ENCODE results near the gene DNAJC10.
"Not testable (repeated sequence)": the region's sequence is repeated elsewhere in the genome, so short reads cannot be mapped to it uniquely, and the experiment has no call there.

DNAJC10 gene

DNA sequence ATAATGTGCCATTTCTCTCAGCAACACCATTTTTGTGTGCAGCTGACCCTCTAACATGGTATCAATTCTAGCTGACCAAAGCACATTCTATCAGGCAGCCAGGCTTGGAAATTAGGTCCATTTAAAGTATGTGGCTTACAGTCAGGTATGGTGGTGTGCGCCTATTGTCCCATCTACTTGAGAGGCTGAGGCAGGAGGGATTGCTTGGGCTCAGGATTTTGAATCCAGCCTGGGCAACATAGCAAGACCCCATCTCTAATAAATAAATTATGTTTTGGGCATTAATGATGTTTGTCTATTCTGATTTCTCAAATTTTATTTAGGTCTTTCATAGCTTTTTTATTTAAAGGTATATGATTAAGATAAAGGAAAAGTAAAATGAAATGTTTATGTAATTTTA, 63.3 kb downstream of the DNAJC10 start:
- Histone ChIP-seq H3K4me1 (ENCODE audit: insufficient read depth, low read length, severe bottlenecking) (no peaks in the 10 kb centered on the region), H3K9me3 (ENCODE audit: low read length) (no peaks in the 10 kb centered on the region), H3K27me3 (ENCODE audit: insufficient read depth, low read length) (no peaks in the 10 kb centered on the region), H3K9ac (ENCODE audit: low read length) (no peak overlapping the region), H2AFZ (ENCODE audit: low read length) (no peak overlapping the region), H3K4me3 (ENCODE audit: low read depth, low read length, poor library complexity, severe bottlenecking) (no peak overlapping the region), H3K4me2 (ENCODE audit: low read length) (no peak overlapping the region), H3K36me3 (ENCODE audit: insufficient read depth, low read length) (peaks cover 48% of the 10 kb centered on the region), H3K9me2 (ENCODE audit: low read depth, low read length) (no peaks in the 10 kb centered on the region), H3K27ac (ENCODE audit: low read depth, low read length, poor library complexity, severe bottlenecking) (no peak overlapping the region), H3F3A (ENCODE audit: insufficient read depth, low read length) (no peaks in the 10 kb centered on the region; the same call in 1 of the 2 replicates), H3K79me2 (ENCODE audit: insufficient read depth, low read length) (no peaks in the 10 kb centered on the region), H4K20me1 (ENCODE audit: insufficient read depth, low read length) (no peaks in the 10 kb centered on the region)
- TF ChIP-seq CTCF (IDR thresholded peaks at IDR 0.05; ENCODE audit: low read length): no peak

- not testable (repeated sequence) for H3K4me3 ChIP-seq (ENCODE audit: low read depth, low read length, poor library complexity, severe bottlenecking); H3K9me3 ChIP-seq (ENCODE audit: low read length); H3K4me1 ChIP-seq (ENCODE audit: insufficient read depth, low read length, severe bottlenecking); H3K27ac ChIP-seq (ENCODE audit: low read depth, low read length, poor library complexity, severe bottlenecking); H3K27me3 ChIP-seq (ENCODE audit: insufficient read depth, low read length); H4K20me1 ChIP-seq (ENCODE audit: insufficient read depth, low read length); H3K9me2 ChIP-seq (ENCODE audit: low read depth, low read length); H2AFZ ChIP-seq (ENCODE audit: low read length); H3K9ac ChIP-seq (ENCODE audit: low read length); H3K79me2 ChIP-seq (ENCODE audit: insufficient read depth, low read length); H3K4me2 ChIP-seq (ENCODE audit: low read length); H3F3A ChIP-seq (ENCODE audit: insufficient read depth, low read length)
- peaks cover 38% of the 10 kb centered on the region for H3K36me3 ChIP-seq (ENCODE audit: insufficient read depth, low read length)
These were observed 65.0 kb downstream of the DNAJC10 start for GRCh38 chr2:182781099-182781498.

DNA sequence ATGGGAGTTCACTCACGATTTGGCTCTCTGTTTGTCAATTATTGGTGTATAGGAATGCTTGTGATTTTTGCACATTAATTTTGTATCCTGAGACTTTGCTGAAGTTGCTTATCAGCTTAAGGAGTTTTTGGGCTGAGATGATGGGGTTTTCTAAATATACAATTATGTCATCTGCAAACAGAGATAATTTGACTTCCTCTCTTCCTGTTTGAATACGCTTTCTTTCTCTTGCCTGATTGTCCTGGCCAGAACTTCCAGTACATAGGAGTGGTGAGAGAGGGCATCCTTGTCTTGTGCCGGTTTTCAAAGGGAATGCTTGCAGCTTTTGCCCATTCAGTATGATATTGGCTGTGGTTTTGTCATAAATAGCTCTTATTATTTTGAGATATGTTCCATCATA, 66.6 kb downstream of the DNAJC10 start:
- H3K9ac ChIP-seq (ENCODE audit: low read length); H3K79me2 ChIP-seq (ENCODE audit: insufficient read depth, low read length); H3K4me2 ChIP-seq (ENCODE audit: low read length); H3K9me3 ChIP-seq (ENCODE audit: low read length); H3K4me3 ChIP-seq (ENCODE audit: low read depth, low read length, poor library complexity, severe bottlenecking); H3K9me2 ChIP-seq (ENCODE audit: low read depth, low read length); H3K27ac ChIP-seq (ENCODE audit: low read depth, low read length, poor library complexity, severe bottlenecking); H3K27me3 ChIP-seq (ENCODE audit: insufficient read depth, low read length); H3F3A ChIP-seq (ENCODE audit: insufficient read depth, low read length); H4K20me1 ChIP-seq (ENCODE audit: insufficient read depth, low read length); H2AFZ ChIP-seq (ENCODE audit: low read length); H3K4me1 ChIP-seq (ENCODE audit: insufficient read depth, low read length, severe bottlenecking): not testable (repeated sequence)
- peaks cover 24% of the 10 kb centered on the region for H3K36me3 ChIP-seq (ENCODE audit: insufficient read depth, low read length)

DNA sequence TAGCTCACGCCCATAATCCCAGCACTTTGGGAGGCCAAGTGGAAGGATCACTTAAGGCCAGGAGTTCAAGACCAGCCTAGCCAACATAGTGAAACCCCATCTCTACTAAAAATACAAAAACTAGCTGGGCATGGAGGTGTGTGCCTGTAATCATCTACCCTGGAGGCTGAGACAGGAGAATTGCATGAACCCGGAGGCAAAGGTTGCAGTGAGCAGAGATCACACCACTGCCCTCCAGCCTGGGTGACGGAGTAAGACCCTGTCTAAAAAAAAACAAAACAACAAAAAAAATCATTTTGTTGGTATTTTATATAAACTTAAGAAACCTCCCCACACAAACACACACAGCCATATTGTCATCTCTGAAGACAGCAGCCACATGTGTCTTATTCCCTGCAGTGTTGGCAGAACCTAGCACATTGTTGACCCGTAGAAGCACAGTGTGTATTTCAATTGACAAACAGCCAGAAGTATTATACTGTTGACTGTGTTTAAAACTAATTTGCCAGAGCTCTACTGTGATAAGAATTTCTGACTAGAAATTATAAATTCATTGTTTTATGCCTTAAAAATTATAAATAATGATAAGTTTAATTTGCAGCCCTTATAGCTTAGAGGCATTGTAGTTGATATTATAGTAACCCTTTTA, 68.1 kb downstream of the DNAJC10 start:
- Histone ChIP-seq H3K9me3 (ENCODE audit: low read length) (no peaks in the 10 kb centered on the region), H3K27ac (ENCODE audit: low read depth, low read length, poor library complexity, severe bottlenecking) (no peak overlapping the region), H3K4me1 (ENCODE audit: insufficient read depth, low read length, severe bottlenecking) (no peaks in the 10 kb centered on the region), H3K36me3 (ENCODE audit: insufficient read depth, low read length) (peaks cover 11% of the 10 kb centered on the region), H3K27me3 (ENCODE audit: insufficient read depth, low read length) (no peaks in the 10 kb centered on the region), H4K20me1 (ENCODE audit: insufficient read depth, low read length) (no peaks in the 10 kb centered on the region), H2AFZ (ENCODE audit: low read length) (no peak overlapping the region), H3K9me2 (ENCODE audit: low read depth, low read length) (no peaks in the 10 kb centered on the region), H3K4me3 (ENCODE audit: low read depth, low read length, poor library complexity, severe bottlenecking) (no peak overlapping the region), H3F3A (ENCODE audit: insufficient read depth, low read length) (no peaks in the 10 kb centered on the region), H3K79me2 (ENCODE audit: insufficient read depth, low read length) (no peaks in the 10 kb centered on the region), H3K9ac (ENCODE audit: low read length) (no peak overlapping the region), H3K4me2 (ENCODE audit: low read length) (no peak overlapping the region)
- no peak for TF ChIP-seq EZH2 (IDR thresholded peaks at IDR 0.05; ENCODE audit: borderline replicate concordance, low read length)
- TF ChIP-seq CTCF (IDR thresholded peaks at IDR 0.05; ENCODE audit: low read length): no peak

Data from OCI-LY1 (cell line).